GM08714 (cell line): ENCODE data around the gene RSF1.
A peak's percentile ranks its signal among the peaks of the same experiment; 100 is the strongest.
"Not testable (repeated sequence)": the region's sequence is repeated elsewhere in the genome, so short reads cannot be mapped to it uniquely, and the experiment has no call there.

Experiments used
- H3K4me3 ChIP-seq: fragments of 200-500 bp; sonication (Bioruptor generic); 2 replicates; pipeline ENCODE4 v1.5.1; 2014; ENCODE audit warnings: mild to moderate bottlenecking, low read length, inconsistent platforms
- ZNF274 ChIP-seq: IDR thresholded peaks from 2 replicates; pipeline ENCODE4 v1.6.1; 2012; ENCODE audit warnings: mild to moderate bottlenecking, low read depth, low read length

The RSF1 gene

DNA sequence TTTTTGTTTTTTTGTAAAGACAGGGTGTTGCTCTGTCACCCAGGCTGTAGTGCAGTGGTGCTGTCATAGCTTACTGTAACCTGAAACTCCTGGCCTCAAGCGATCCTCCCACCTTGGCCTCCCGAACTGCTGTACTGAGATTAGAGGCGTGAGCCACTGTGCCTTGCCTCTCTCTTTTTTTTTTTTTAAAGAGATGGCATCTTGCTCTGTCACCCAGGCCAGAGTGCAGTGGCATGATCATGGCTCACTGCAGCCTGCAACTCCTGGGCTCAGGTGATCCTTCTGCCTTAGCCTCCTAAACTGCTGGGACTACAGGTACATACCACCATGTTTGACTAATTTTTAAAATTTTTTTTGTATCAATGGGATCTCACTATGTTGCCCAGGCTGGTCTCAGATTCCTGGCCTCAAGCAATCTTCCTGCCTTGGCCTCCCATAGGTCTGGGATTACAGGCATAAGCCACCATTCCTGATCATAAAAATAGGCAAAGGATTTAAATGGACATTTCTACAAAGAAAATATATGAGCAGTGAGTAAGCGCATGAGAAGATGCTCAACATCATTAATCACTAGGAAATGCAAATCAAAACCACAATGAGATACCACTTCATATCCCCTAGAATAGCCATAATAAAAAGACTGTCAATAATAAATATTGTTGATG, 165.6 kb downstream of the RSF1 start:
- H3K4me3 ChIP-seq = no peak overlapping the region
- TF ChIP-seq ZNF274 = no peak

DNA sequence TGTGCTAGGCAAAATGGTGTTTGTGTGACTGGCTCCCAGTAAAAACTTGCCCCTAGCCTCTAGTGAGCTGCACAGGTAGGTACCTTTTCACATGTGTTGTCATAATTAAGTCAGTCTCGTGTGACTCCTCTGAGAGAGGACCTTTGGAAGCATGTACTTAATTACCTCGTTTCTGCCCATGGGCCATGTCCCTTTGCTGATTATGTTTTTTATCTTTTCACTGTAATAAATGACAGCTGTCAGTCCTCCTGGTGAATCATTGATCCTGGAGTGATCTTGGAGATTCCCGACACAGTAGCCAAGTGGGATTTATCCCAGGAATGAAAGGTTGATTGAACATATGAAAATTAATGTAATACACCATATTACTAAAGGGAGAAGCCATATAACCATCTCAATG, 170.4 kb downstream of the RSF1 start:
- TF ChIP-seq ZNF274 = no peak
- H3K4me3 ChIP-seq = no peak overlapping the region

DNA sequence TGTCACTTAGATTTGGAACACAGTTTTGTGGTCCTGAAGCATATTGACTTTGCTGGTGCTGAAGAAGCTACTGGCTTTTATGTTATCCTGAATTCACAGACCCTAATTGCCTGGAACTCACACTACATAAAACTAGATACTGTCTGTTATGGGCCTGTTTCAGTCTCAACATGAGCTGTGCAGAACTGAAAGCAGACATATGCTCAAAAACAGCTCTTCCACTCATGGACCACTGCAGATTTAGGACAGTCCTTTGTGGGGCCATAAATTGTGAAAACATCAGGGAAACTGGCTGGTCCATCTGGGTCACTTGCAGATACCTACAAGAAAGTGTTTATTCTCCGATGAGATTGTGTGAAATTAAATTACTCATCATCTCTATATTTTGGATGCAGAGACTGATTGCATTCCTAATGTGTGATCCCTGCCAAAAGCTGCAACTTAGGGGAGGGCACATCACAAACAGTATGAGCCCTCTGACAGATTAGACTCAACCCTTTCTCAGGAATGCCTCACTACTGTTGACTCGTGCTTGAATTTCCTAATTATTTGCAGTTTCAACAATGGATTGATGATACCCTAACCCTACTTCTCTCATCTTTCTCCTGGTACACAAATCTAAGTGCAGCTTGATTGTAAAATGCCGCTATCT, 172.7 kb downstream of the RSF1 start:
- no peak overlapping the region for H3K4me3 ChIP-seq
- TF ChIP-seq ZNF274 = no peak

DNA sequence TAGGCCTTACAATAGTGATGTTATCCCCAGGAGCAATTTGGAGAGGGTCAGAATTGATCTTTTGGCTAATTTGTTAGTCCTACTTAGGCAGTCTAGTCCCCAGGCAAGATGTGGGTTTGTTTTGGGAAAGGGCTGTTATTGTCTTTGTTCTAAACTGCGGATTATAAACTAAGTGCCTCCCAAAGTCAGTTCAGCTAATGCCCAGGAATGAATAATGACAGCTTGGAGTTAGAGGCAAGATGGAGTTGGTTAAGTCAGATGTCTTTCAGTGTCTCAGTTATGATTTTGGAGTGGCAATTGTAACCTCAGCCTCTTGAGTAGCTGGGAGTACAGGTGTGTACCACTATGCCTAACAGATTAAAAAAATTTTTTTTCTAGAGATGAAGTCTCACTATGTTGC, 175.6 kb downstream of the RSF1 start:
- H3K4me3 ChIP-seq = no peak overlapping the region
- no peak for TF ChIP-seq ZNF274

DNA sequence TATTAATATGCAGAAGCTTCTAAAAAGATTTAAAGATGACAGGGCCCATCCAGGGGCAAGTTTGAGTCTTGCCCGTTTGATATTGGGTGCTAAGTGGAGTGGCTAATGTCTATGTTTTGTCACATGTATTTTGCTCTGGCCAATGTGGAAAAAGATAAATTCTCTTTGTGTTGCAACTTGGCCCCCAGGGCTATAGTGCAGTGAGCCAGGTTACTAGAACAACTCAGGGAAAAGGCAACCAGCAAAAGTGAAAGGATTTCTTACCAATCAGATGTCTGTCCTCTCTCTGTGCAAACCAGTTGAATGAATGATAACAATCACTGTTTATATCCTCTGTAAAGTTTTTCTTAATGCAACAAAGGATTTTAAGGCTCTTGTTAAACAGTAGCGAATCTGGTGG, 178.3 kb downstream of the RSF1 start:
- H3K4me3 ChIP-seq = no peak overlapping the region
- TF ChIP-seq ZNF274 = no peak

DNA sequence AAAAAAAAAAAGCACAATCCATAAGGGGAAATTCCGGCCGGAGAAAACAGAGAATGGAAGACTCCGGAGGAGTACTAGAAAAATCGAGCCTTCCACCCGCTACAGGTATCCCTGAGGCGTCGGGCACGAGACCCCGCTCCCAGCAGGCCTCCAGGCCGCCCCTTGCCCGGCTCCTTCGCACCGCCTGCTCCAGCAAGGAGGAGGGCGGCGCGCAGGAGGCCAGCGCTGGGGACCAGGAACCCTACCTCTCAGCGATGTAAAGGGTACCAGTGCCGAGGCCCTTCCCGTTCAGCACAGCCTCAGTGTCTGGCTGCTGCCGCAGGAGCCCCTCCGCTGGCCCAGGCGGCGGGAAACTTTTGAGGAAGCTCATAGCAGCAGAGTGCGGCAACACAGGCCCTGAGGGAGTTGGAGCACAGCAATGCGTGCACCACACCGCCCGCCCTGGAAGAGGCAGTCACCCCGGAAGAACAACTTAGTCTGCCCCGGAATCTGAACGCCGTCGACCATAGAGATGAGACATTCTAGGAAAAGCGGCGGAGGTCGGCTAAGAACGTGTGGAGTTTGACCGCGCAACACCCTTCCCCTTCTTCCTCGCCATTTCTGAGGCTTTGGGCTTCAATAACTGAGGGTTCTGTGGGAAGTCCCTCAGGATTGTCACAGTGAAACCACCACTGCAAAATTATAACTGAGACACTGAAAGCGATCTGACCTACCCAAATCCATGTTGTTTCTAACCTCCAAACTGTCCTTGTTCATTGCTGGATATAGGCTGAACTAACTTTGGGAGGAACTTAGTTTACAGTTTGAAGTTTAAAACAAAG, 183.0 kb downstream of the RSF1 start, which contains the start of gene CLNS1A:
Gene CLNS1A (minus strand): TSS at position 450 of the 821 bp plus-strand sequence. CDS start 80 bp downstream, at position 370.
- TF ChIP-seq ZNF274 = no peak
- H3K4me3 ChIP-seq = peak within 1 kb of the TSS; percentile 93

DNA sequence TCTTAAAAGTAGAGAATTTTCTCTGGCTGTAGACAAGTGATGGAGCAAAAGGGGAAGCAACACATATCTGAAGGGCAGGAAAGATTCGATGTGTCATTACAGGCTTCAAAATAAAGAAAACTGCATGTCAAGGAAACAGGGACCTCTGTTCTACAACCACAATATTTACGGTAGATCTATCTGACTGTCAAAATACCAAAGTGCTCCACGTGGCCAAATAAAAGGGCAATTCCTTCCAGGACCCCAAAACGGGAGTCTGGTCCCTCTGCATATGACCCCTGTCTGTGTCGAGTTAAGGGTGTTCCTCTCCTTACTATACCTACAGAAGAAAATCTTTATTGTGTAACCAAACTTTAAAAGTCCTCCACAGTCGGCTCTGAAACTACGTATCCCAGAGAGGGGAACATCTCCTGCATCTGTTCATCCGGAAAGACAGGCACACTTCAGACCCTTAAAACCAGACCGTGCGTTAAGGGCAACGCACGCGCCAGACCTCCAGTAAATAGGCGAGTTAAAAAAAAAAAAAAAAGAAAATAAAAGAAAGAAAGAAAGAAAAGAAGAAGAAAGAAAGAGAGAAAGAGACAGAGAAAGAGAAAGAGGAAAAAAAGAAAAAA, 183.7 kb downstream of the RSF1 start:
- TF ChIP-seq ZNF274 = no peak
- peak overlapping the region; percentile 93 for H3K4me3 ChIP-seq

DNA sequence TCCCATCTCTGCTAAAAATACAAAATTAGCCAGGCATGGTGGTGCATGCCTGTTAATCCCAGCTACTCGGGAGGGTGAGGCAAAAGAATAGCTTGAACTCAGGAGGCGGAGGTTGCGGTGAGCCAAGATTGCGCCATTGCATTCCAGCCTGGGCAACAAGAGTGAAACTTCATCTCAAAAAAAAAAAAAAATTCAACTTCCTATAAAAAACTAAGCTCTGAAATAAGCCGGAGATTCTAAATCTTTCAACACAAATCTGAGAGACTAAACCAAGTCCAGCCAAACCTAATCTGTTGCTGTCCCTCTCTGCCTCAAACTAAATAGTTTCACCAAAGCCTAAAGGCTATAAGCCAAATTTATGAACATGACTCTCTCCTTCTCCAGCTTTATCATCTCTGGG, 186.6 kb downstream of the RSF1 start:
- not testable (repeated sequence) for H3K4me3 ChIP-seq

DNA sequence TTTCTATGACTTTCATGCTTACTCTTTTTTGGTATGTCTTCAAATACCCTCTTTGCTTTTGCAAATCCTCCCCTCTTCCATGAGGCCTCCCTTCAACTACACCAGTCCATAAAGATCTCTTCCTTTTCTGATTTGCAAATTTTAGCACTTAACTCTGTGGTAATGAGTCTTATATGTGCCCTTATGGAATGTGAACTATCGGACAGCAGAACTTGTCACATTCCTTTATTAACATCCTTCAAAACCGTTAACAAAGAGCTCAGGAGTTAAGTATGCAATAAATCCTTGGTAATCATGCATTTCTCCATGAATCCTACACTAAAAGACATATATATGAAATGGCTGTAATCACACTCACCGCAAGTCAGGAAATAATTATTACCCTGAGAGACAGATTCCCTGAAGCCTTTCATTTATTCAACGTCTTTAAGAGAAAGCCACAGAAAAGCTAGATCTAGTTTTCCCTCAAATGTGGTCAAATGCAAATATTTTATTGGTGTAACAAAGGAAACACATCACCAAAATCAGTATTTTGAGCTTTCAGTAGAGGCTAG, 190.3 kb downstream of the RSF1 start:
- no peak for TF ChIP-seq ZNF274
- H3K4me3 ChIP-seq = no peak overlapping the region

DNA sequence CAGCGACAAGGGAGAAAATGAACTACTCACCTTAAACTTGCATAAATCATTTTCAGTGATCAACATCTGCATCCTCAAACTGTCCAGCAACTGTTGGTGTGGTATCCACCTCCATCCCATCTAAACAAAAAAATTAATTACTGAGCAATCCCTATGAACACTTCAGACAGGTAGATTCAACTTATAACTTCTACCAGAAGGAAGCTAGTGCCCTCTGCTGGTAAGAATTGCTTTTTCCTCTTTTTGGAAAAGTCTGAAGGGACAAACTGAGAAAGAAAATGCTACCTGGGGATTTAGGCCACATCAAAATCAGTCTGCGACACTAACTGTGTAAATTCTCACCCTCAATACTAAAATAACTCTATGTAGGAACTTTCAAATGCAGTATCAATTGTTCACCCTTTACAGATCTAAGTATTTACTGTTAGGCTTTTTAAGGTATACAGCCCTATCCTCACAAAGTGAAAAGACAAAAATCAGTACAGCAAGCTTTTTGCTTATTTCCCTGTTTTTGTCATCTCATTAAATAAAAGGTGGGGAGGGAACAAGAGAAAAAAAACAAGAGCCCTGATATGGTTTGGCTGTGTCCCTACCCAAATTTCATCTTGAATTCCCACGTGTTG, 200.8 kb downstream of the RSF1 start:
- TF ChIP-seq ZNF274 = no peak
- H3K4me3 ChIP-seq = no peak overlapping the region

DNA sequence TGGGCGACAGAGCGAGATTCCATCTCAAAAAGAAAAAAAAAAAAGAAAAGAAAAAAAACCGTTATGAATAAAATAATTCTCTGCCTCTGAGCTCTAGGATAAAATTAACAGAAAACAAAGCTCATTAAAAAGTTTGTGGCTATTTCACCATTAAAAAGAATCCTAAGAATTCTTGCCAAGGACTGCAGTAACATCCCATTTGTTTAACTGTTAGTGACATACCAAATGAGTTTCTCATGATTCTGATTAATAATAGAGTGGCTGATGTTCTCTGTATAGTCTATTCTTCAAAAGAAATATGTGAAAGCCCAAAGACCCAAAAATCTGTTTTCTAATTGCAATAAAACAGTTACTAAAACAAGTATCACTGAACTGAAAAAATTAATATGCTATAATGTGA, 202.6 kb downstream of the RSF1 start:
- TF ChIP-seq ZNF274 = no peak
- no peak overlapping the region for H3K4me3 ChIP-seq

DNA sequence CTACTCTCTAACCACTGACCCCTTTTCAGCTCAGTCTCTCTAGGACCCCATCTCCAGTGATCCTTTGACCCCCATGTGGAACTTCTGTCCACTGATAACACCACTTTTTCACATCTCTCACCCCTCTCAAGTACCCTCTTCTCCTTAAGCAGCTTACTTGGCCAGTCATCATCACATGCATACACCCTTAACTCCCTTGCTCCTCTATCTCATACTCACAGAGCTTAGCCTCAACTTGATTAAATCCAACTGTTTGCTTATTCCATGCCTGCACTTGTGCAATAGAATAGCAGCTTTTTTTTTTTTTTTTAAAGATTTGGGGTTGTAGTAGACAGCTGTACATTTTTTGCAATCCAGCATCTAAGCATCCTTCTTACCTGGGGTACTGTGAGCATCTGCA, 208.6 kb downstream of the RSF1 start:
- no peak overlapping the region for H3K4me3 ChIP-seq
- no peak for TF ChIP-seq ZNF274
